IMR-90 (cell line): ENCODE measurements around the gene CDK7. TPM values are rescaled to one million over a fixed set of nuclear protein-coding genes. Genes with fewer than 3 reads are reported as not detected.

Experiments used
- ATAC-seq: fragments of 200-7000 bp; cut with Tn5 transposase; 2 replicates; pipeline ENCODE4 v1.9.1; 2020; ENCODE audit warnings: low read depth, mild to moderate bottlenecking, moderate library complexity
- BruUV-seq: library from RNA; stranded (reverse); fragments of 400-500 nt; replicated peaks from 2 replicates; lab custom pipeline; 2021; lab: Mats Ljungman, UMichigan
- CTCF ChIA-PET: fragments of 300-600 bp; formaldehyde crosslinking; extraction: SDS; loops from one replicate; lab custom pipeline; 2021; ENCODE audit warnings: antibody characterized with exemption; lab: Yijun Ruan, JAX
- POLR2A ChIA-PET: fragments of 300-600 bp; sonication (Branson Sonifier 250); formaldehyde crosslinking; loops from one replicate; lab custom pipeline; 2022; ENCODE audit warnings: antibody characterized with exemption; ENCODE audit not compliant: unreplicated experiment; lab: Charles Lee
- DNase-seq: peaks from one replicate; pipeline ENCODE4 v3.0.0; 2013
- H2AFZ ChIP-seq: replicated peaks from 2 replicates; pipeline ENCODE3; 2013; ENCODE audit warnings: low read length, mild to moderate bottlenecking; ENCODE audit not compliant: poor library complexity
- H2AK5ac ChIP-seq: 2 replicates; pipeline ENCODE4 v1.6.1; 2013; ENCODE audit warnings: low read depth, low read length, inconsistent platforms
- H2AK9ac ChIP-seq: replicated peaks from 2 replicates; pipeline ENCODE3; 2013; ENCODE audit warnings: mild to moderate bottlenecking, low read depth, low read length, moderate library complexity; ENCODE audit not compliant: poor library complexity
- H2BK120ac ChIP-seq: 2 replicates; pipeline ENCODE4 v1.6.1; 2013; ENCODE audit warnings: low read depth, low read length, inconsistent platforms
- H2BK15ac ChIP-seq: 3 replicates; pipeline ENCODE4 v1.6.1; 2013; ENCODE audit warnings: low read depth, low read length, inconsistent platforms
- H2BK20ac ChIP-seq: 2 replicates; pipeline ENCODE4 v1.6.1; 2013; ENCODE audit warnings: low read depth, mild to moderate bottlenecking, inconsistent platforms, low read length, moderate library complexity
- H2BK5ac ChIP-seq: 2 replicates; pipeline ENCODE4 v1.6.1; 2013; ENCODE audit warnings: mild to moderate bottlenecking, low read depth, low read length, inconsistent platforms; ENCODE audit not compliant: poor library complexity, severe bottlenecking
- H3K14ac ChIP-seq: replicated peaks from 2 replicates; pipeline ENCODE4 v1.6.1; 2013; ENCODE audit warnings: low read depth, low read length, inconsistent platforms
- H3K18ac ChIP-seq: 2 replicates; pipeline ENCODE4 v1.6.1; 2013; ENCODE audit warnings: low read depth, low read length, control low read depth
- H3K23ac ChIP-seq: 2 replicates; pipeline ENCODE4 v1.6.1; 2013; ENCODE audit warnings: low read depth, low read length, inconsistent platforms
- H3K27ac ChIP-seq: 2 replicates; pipeline ENCODE4 v1.5.1; 2013; ENCODE audit warnings: mild to moderate bottlenecking, control low read depth, low read length; ENCODE audit not compliant: insufficient read depth
- H3K27me3 ChIP-seq: 2 replicates; pipeline ENCODE4 v1.6.1; 2013; ENCODE audit warnings: low read length; ENCODE audit not compliant: control insufficient read depth, insufficient read depth
- H3K36me3 ChIP-seq: 2 replicates; pipeline ENCODE4 v1.6.1; 2013; ENCODE audit warnings: low read length, mixed read lengths; ENCODE audit not compliant: control insufficient read depth, insufficient read depth
- H3K4ac ChIP-seq: 2 replicates; pipeline ENCODE4 v1.6.1; 2013; ENCODE audit warnings: low read depth, low read length, inconsistent platforms
- H3K4me1 ChIP-seq: 2 replicates; pipeline ENCODE4 v1.6.1; 2013; ENCODE audit warnings: low read length, mixed read lengths; ENCODE audit not compliant: control insufficient read depth, insufficient read depth
- H3K4me2 ChIP-seq: 2 replicates; pipeline ENCODE4 v1.6.1; 2013; ENCODE audit warnings: low read depth, mild to moderate bottlenecking, control low read depth, low read length, moderate library complexity
- H3K4me3 ChIP-seq: 2 replicates; pipeline ENCODE4 v1.5.1; 2013; ENCODE audit warnings: low read depth, mild to moderate bottlenecking, control low read depth, low read length, moderate library complexity; ENCODE audit not compliant: insufficient read depth
- H3K56ac ChIP-seq: 2 replicates; pipeline ENCODE4 v1.6.1; 2013; ENCODE audit warnings: low read length, inconsistent platforms; ENCODE audit not compliant: insufficient read depth; ENCODE audit errors: extremely low read depth
- H3K79me1 ChIP-seq, 2 experiments: 2 replicates each; pipeline ENCODE4 v1.6.1; 2013; ENCODE audit warnings: low read length in 2 of 2, inconsistent platforms in 1 of 2, low read depth in 1 of 2
- H3K9ac ChIP-seq: 2 replicates; pipeline ENCODE4 v1.6.1; 2013; ENCODE audit warnings: low read depth, low read length, control low read depth
- H3K9me1 ChIP-seq: 2 replicates; pipeline ENCODE4 v1.6.1; 2013; ENCODE audit warnings: low read length, inconsistent platforms; ENCODE audit not compliant: insufficient read depth
- H3K9me3 ChIP-seq: 2 replicates; pipeline ENCODE4 v1.6.1; 2013; ENCODE audit warnings: low read length; ENCODE audit not compliant: control insufficient read depth, insufficient read depth
- H4K20me1 ChIP-seq: 2 replicates; pipeline ENCODE4 v1.6.1; 2013; ENCODE audit warnings: low read length, inconsistent platforms; ENCODE audit not compliant: insufficient read depth
- H4K5ac ChIP-seq: 2 replicates; pipeline ENCODE4 v1.6.1; 2013; ENCODE audit warnings: mild to moderate bottlenecking, low read depth, low read length, control low read depth
- H4K8ac ChIP-seq, 2 experiments: 2 replicates each; pipeline ENCODE4 v1.6.1; 2013; ENCODE audit warnings: low read depth in 2 of 2, low read length in 2 of 2, control low read depth in 1 of 2, inconsistent platforms in 1 of 2
- H4K91ac ChIP-seq: 2 replicates; pipeline ENCODE4 v1.6.1; 2013; ENCODE audit warnings: low read depth, low read length, inconsistent platforms; ENCODE audit not compliant: insufficient read depth
- CEBPB ChIP-seq: IDR thresholded peaks from 2 replicates; pipeline ENCODE4 v1.6.1; 2012; ENCODE audit warnings: low read depth, low read length, improper control_type of control experiment
- CHD1 ChIP-seq: IDR thresholded peaks from 2 replicates; pipeline ENCODE4 v1.6.1; 2012; ENCODE audit warnings: low read depth, low read length, improper control_type of control experiment
- ELK1 ChIP-seq: fragments of 150-350 bp; IDR thresholded peaks from 2 replicates; pipeline ENCODE4 v1.6.1; 2016; ENCODE audit warnings: low read depth, mild to moderate bottlenecking, low read length, moderate library complexity, borderline replicate concordance
- FOS ChIP-seq: fragments of 150-350 bp; IDR thresholded peaks from 2 replicates; pipeline ENCODE4 v1.6.1; 2016; ENCODE audit warnings: low read depth, low read length
- MXI1 ChIP-seq: IDR thresholded peaks from 2 replicates; pipeline ENCODE4 v1.6.1; 2012; ENCODE audit warnings: low read depth, mild to moderate bottlenecking, low read length, moderate library complexity, borderline replicate concordance
- RCOR1 ChIP-seq: IDR thresholded peaks from 2 replicates; pipeline ENCODE4 v1.6.1; 2012; ENCODE audit warnings: mild to moderate bottlenecking, low read length, improper control_type of control experiment; ENCODE audit not compliant: insufficient replicate concordance
- USF2 ChIP-seq: fragments of 150-350 bp; IDR thresholded peaks from 2 replicates; pipeline ENCODE4 v1.6.1; 2017; ENCODE audit warnings: mild to moderate bottlenecking, antibody characterized with exemption, low read length, low read depth
- WGBS, 2 experiments: methylation state at CpG; one replicate each; pipeline versions ENCODE4 v1.1.5 to v1.1.7; 2013; ENCODE audit warnings: missing lambda C conversion rate in 2 of 2; ENCODE audit not compliant: insufficient read length in 1 of 2; ENCODE audit errors: extremely low coverage in 2 of 2; 5-methylcytosine and 5-hydroxymethylcytosine counted together
- dilution Hi-C: fragments of 300-500 bp; cut with HindIII; formaldehyde crosslinking; loops from one replicate; pipeline ENCODE4 v1.14.3; 2018; ENCODE audit warnings: low sequenced_read_pairs; ENCODE audit not compliant: unreplicated experiment
- in situ Hi-C: fragments of 300-500 bp; cut with MboI; formaldehyde crosslinking; loops from 3 replicates; pipeline ENCODE4 v1.14.3; 2019; ENCODE audit warnings: low sequenced_read_pairs, inconsistent platforms, mixed read lengths
- intact Hi-C: fragments of 100-400 bp; cut with micrococcal nuclease; formaldehyde crosslinking; loops from 2 replicates; pipeline ENCODE4 v1.10.0; 2022
- polyA plus RNA-seq, 3 experiments: library from polyadenylated mRNA; depleted of rRNA; stranded (reverse); fragments of >200 nt; gene quantifications; 2 replicates each; pipeline ENCODE4 v1.2.3, GENCODE V29; 2012; ENCODE audit warnings: low replicate concordance in 1 of 3
- total RNA-seq: library from RNA; depleted of rRNA; stranded (reverse); fragments of >200 nt; gene quantifications from 2 replicates; pipeline ENCODE4 v1.2.3, GENCODE V29; 2012

Gene CDK7
- total and polyA plus RNA-seq, 2 of the 4 experiments (the other 2 are of a cell fraction) = 59.8 to 65.6 TPM

GRCh38 chr5:69288688-69289087 is 54.0 kb downstream of the CDK7 start:
- peaks cover 5% of the 10 kb centered on the region for H3K36me3 ChIP-seq
- BruUV-seq = no TSS peak
- no peaks in the 10 kb centered on the region for H3K79me1 ChIP-seq
- H3K9me1 ChIP-seq = peaks cover 5% of the 10 kb centered on the region
- H3K14ac ChIP-seq = no peak overlapping the region
- H2AFZ ChIP-seq = no peak overlapping the region
- H3K4me1 ChIP-seq = peaks cover 4% of the 10 kb centered on the region; the same call in 1 of the 2 replicates
- no peaks in the 10 kb centered on the region for H4K20me1 ChIP-seq
- H3K9ac ChIP-seq = no peak overlapping the region
- H3K4me3 ChIP-seq = no peak overlapping the region
- no peak overlapping the region for H2BK120ac ChIP-seq
- ChIA-PET CTCF (no interaction called here), POLR2A (interaction anchor here (0.6 kb wide), 1 partner anchor 12 kb away, joined by 4 read pairs; no protein-coding TSS in a partner anchor)
- H2AK5ac ChIP-seq = no peak overlapping the region
- no peak overlapping the region for H4K91ac ChIP-seq
- H3K23ac ChIP-seq = no peak overlapping the region
- peak overlapping the region; percentile 40 for H2AK9ac ChIP-seq
- no peak overlapping the region for H3K4ac ChIP-seq
- H4K8ac ChIP-seq = no peak overlapping the region
- TF ChIP-seq MXI1 (no peak), FOS (no peak), RCOR1 (no peak), CEBPB (no peak), CHD1 (no peak), ELK1 (no peak), USF2 (no peak)
- no peak overlapping the region for H2BK20ac ChIP-seq
- intact Hi-C loops (no loop called here), dilution Hi-C loops (no loop called here), in situ Hi-C loops (no loop called here)
- H2BK5ac ChIP-seq = no peak overlapping the region
- H3K18ac ChIP-seq = no peak overlapping the region
- H3K9me3 ChIP-seq = no peaks in the 10 kb centered on the region
- H4K5ac ChIP-seq = no peak overlapping the region
- H2BK15ac ChIP-seq = no peak overlapping the region
- WGBS, 2 experiments = no CpG with 5 or more reads among the region's 1 CpG
- no peak overlapping the region for H3K27ac ChIP-seq
- no peak overlapping the region for H3K56ac ChIP-seq
- H3K27me3 ChIP-seq = no peaks in the 10 kb centered on the region
- H3K4me2 ChIP-seq = no peak overlapping the region
- ATAC-seq = no peak
- DNase-seq = no peak
